Endothelial cell of umbilical vein (primary cell): ENCODE data around the gene NRXN3. TPM values are rescaled to one million over a fixed set of nuclear protein-coding genes. Genes with fewer than 3 reads are reported as not detected.

Source experiments
- BruUV-seq: library from RNA; stranded (reverse); fragments of 400-500 nt; replicated peaks from 2 replicates; lab custom pipeline; 2021; lab: Mats Ljungman, UMichigan
- CTCF ChIA-PET: fragments of 300-600, 350-600 bp; sonication (Branson Sonifier 250); formaldehyde crosslinking; loops from one replicate; lab custom pipeline; 2021; ENCODE audit warnings: antibody characterized with exemption, inconsistent platforms; lab: Charles Lee
- POLR2A ChIA-PET: fragments of 300-600, 350-600 bp; sonication (Branson Sonifier 250); formaldehyde crosslinking; loops from one replicate; lab custom pipeline; 2021; ENCODE audit warnings: antibody characterized with exemption, inconsistent platforms; lab: Charles Lee
- DNase-seq: peaks from one replicate; pipeline ENCODE4 v3.0.0-alpha.2; 2011; ENCODE audit warnings: low read depth, low spot score
- FAIRE-seq: peaks from 2 replicates; lab custom pipeline; 2011; peaks lifted over from hg19 to GRCh38; lab: Jason Lieb, UNC
- H2AFZ ChIP-seq: 2 replicates; pipeline ENCODE4 v1.6.0; 2012; ENCODE audit warnings: low read depth, low read length, control low read depth, inconsistent platforms
- H3K27ac ChIP-seq: 2 replicates; pipeline ENCODE4 v1.5.1; 2011; ENCODE audit warnings: low read depth, mild to moderate bottlenecking, control low read depth, low read length, moderate library complexity; ENCODE audit not compliant: insufficient read depth
- H3K27me3 ChIP-seq, 2 experiments: 2 replicates each; pipeline versions ENCODE4 v1.6.0 to v1.6.1; 2011; ENCODE audit warnings: low read length in 2 of 2, mixed read lengths in 1 of 2; ENCODE audit not compliant: control insufficient read depth in 2 of 2, insufficient read depth in 2 of 2
- H3K36me3 ChIP-seq, 2 experiments: 2 replicates in 1 of 2; 3 replicates in 1 of 2; pipeline ENCODE4 v1.5.1; 2011; ENCODE audit warnings: low read length in 2 of 2, mild to moderate bottlenecking in 1 of 2, moderate library complexity in 1 of 2; ENCODE audit not compliant: control insufficient read depth in 2 of 2, insufficient read depth in 2 of 2; ENCODE audit errors: extremely low read depth in 1 of 2
- H3K4me1 ChIP-seq: 3 replicates; pipeline ENCODE4 v1.5.1; 2011; ENCODE audit warnings: mild to moderate bottlenecking, low read length; ENCODE audit not compliant: control insufficient read depth, insufficient read depth; ENCODE audit errors: extremely low read depth
- H3K4me2 ChIP-seq: 2 replicates; pipeline ENCODE4 v1.6.1; 2011; ENCODE audit warnings: low read length, control low read depth, mixed read lengths; ENCODE audit not compliant: insufficient read depth
- H3K4me3 ChIP-seq, 3 experiments: fragments of 200-600 bp in 1 of 3; sonication (generic), shearing (Covaris generic) in 1 of 3; replicated peaks in 1 of 3; 2 replicates each; pipeline ENCODE4 v1.5.1; 2011 to 2016; ENCODE audit warnings: control low read depth in 3 of 3, low read length in 3 of 3, mild to moderate bottlenecking in 2 of 3, inconsistent platforms in 1 of 3, low read depth in 1 of 3, moderate library complexity in 1 of 3; ENCODE audit not compliant: insufficient read depth in 1 of 3
- H3K79me2 ChIP-seq: 2 replicates; pipeline ENCODE4 v1.6.0; 2012; ENCODE audit warnings: low read length, inconsistent platforms; ENCODE audit not compliant: control insufficient read depth, insufficient read depth
- H3K9ac ChIP-seq: replicated peaks from 2 replicates; pipeline ENCODE3; 2011; ENCODE audit warnings: low read length, control low read depth; ENCODE audit not compliant: insufficient read depth; ENCODE audit errors: extremely low read depth
- H3K9me1 ChIP-seq: replicated peaks from 3 replicates; pipeline ENCODE4 v1.6.0; 2011; ENCODE audit warnings: mild to moderate bottlenecking, low read length; ENCODE audit not compliant: control insufficient read depth, insufficient read depth; ENCODE audit errors: extremely low read depth
- H3K9me3 ChIP-seq: replicated peaks from 2 replicates; pipeline ENCODE4 v1.5.1; 2012; ENCODE audit warnings: low read length, inconsistent platforms; ENCODE audit not compliant: control insufficient read depth, insufficient read depth
- H4K20me1 ChIP-seq: replicated peaks from 2 replicates; pipeline ENCODE3; 2011; ENCODE audit warnings: mild to moderate bottlenecking, low read length; ENCODE audit not compliant: control insufficient read depth, insufficient read depth; ENCODE audit errors: extremely low read depth
- CTCF ChIP-seq, 2 donors: IDR thresholded peaks; 1 replicate in 1 of 2; 2 replicates in 1 of 2; pipeline ENCODE4 v1.5.1; 2011; ENCODE audit warnings: low read length in 2 of 2, mild to moderate bottlenecking in 2 of 2, moderate library complexity in 2 of 2, control low read depth in 1 of 2, inconsistent platforms in 1 of 2, low read depth in 1 of 2; ENCODE audit not compliant: insufficient read depth in 1 of 2; ENCODE audit errors: extremely low read depth in 1 of 2
- EZH2 ChIP-seq: IDR thresholded peaks from 2 replicates; pipeline ENCODE4 v1.6.1; 2012; ENCODE audit warnings: borderline replicate concordance, low read depth, mild to moderate bottlenecking, moderate library complexity, low read length, inconsistent platforms; ENCODE audit not compliant: severe bottlenecking
- FOS ChIP-seq: IDR thresholded peaks from 2 replicates; pipeline ENCODE4 v1.6.1; 2011; ENCODE audit warnings: mild to moderate bottlenecking, low read length, moderate library complexity, borderline replicate concordance; ENCODE audit not compliant: insufficient read depth
- GATA2 ChIP-seq: IDR thresholded peaks from 2 replicates; pipeline ENCODE4 v1.7.0; 2011; ENCODE audit warnings: low read depth, mild to moderate bottlenecking, moderate library complexity, mixed read lengths, low read length; ENCODE audit not compliant: insufficient read length, insufficient read depth
- JUN ChIP-seq: IDR thresholded peaks from 2 replicates; pipeline ENCODE4 v1.6.1; 2011; ENCODE audit warnings: borderline replicate concordance, low read depth; ENCODE audit not compliant: insufficient read length, insufficient read depth
- MAX ChIP-seq: IDR thresholded peaks from 2 replicates; pipeline ENCODE4 v1.6.1; 2011; ENCODE audit not compliant: insufficient read depth, insufficient read length
- MYC ChIP-seq: IDR thresholded peaks from one replicate; pipeline ENCODE4 v1.6.1; 2011; ENCODE audit warnings: mild to moderate bottlenecking, low read depth, low read length
- POLR2A ChIP-seq: IDR thresholded peaks from 2 replicates; pipeline ENCODE4 v1.6.1; 2012; ENCODE audit warnings: low read depth, mild to moderate bottlenecking, control low read depth, low read length
- POLR2AphosphoS5 ChIP-seq: IDR thresholded peaks from 2 replicates; pipeline ENCODE4 v1.6.1; 2012; ENCODE audit warnings: low read depth, mild to moderate bottlenecking, control low read depth, low read length, moderate library complexity; ENCODE audit not compliant: insufficient read depth
- dilution Hi-C: fragments of 300-500 bp; cut with MboI; formaldehyde crosslinking; loops from one replicate; pipeline ENCODE4 v1.15.0; 2019; ENCODE audit warnings: low sequenced_read_pairs; ENCODE audit not compliant: extremely low pct_ligation_motif_present
- intact Hi-C: fragments of 100-400 bp; cut with micrococcal nuclease; formaldehyde crosslinking; loops from one replicate; pipeline ENCODE4 v1.10.0; 2022
- polyA plus RNA-seq, 4 experiments: library from polyadenylated mRNA; depleted of rRNA in 3 of 4; stranded (reverse) in 3 of 4; unstranded in 1 of 4; fragments of >200 nt; gene quantifications; 2 replicates each; pipeline versions ENCODE4 v1.2.1 to v1.2.3, GENCODE V29; 2011 to 2012; ENCODE audit warnings: missing spikeins in 1 of 4
- total RNA-seq: library from RNA; stranded (reverse); gene quantifications from 2 replicates; pipeline ENCODE4 v1.2.3, GENCODE V29; 2021

The NRXN3 gene
- total and polyA plus RNA-seq, 2 donors (not counting 3 experiments of a cell fraction or from before 2014, with no cell fraction given) = 0.72 to 4.2 TPM

GRCh38 chr14:79709573-79709972 lies 1539.4 kb downstream of the NRXN3 start:
- CTCF ChIA-PET = no interaction called here
- Histone ChIP-seq H2AFZ (no peak overlapping the region), H3K79me2 (no peaks in the 10 kb centered on the region), H3K36me3 (no peaks in the 10 kb centered on the region), H3K4me2 (no peak overlapping the region), H3K4me1 (no peaks in the 10 kb centered on the region), H3K27me3 (no peaks in the 10 kb centered on the region), H3K9me3 (no peaks in the 10 kb centered on the region), H3K4me3 (no peak overlapping the region), H3K9ac (no peak overlapping the region), H3K27ac (no peak overlapping the region), H4K20me1 (no peaks in the 10 kb centered on the region), H3K9me1 (no peaks in the 10 kb centered on the region)
- FAIRE-seq (no peak), DNase-seq (no peak)
- intact Hi-C loops (no loop called here), dilution Hi-C loops (no loop called here)
- no TSS peak for BruUV-seq
- TF ChIP-seq CTCF (IDR thresholded peaks at IDR 0.05; ENCODE audit: extremely low read depth in 1 of 2, insufficient read depth in 1 of 2, low read depth in 1 of 2, low read length in 2 of 2) (no peak), EZH2 (no peak), MYC (no peak), POLR2AphosphoS5 (no peak), GATA2 (no peak), JUN (no peak), POLR2A (no peak), FOS (no peak), MAX (no peak)
- POLR2A ChIA-PET = no interaction called here
